ENCODE data around the gene CRYGD.

DNA sequence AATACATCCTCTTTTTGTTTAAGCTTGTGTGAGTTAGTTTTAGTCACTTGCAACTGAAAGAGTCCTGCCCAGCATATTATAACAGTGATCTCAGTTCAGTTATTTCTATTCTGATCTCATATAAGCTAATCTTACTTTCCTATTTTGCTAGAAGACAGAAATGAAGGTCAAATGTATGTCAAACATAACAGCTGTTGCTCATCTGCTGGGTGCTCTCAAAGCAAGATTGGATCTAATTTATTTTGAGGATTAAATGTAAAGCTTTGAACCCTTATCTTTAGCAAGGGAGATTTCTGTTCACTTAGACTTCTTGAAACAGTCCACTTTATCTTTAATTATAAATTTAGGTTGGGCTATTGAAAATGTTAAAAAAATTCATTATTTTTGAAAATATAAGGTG, 31.2 kb downstream of the CRYGD start:
- TF ChIP-seq, protein P1, sequence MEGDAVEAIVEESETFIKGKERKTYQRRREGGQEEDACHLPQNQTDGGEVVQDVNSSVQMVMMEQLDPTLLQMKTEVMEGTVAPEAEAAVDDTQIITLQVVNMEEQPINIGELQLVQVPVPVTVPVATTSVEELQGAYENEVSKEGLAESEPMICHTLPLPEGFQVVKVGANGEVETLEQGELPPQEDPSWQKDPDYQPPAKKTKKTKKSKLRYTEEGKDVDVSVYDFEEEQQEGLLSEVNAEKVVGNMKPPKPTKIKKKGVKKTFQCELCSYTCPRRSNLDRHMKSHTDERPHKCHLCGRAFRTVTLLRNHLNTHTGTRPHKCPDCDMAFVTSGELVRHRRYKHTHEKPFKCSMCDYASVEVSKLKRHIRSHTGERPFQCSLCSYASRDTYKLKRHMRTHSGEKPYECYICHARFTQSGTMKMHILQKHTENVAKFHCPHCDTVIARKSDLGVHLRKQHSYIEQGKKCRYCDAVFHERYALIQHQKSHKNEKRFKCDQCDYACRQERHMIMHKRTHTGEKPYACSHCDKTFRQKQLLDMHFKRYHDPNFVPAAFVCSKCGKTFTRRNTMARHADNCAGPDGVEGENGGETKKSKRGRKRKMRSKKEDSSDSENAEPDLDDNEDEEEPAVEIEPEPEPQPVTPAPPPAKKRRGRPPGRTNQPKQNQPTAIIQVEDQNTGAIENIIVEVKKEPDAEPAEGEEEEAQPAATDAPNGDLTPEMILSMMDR (IDR thresholded peaks at IDR 0.05; ENCODE audit: borderline replicate concordance, extremely low read depth, low read length, poor library complexity, severe bottlenecking), result no peak
- TF ChIP-seq EZH2 (IDR thresholded peaks at IDR 0.05; ENCODE audit: borderline replicate concordance, low read depth, low read length, severe bottlenecking), result no peak

All from DND-41 (cell line).